DOHH2 (cell line): ENCODE measurements around the gene PAPPA2.

ENCODE experiments used
- EZH2phosphoT487 ChIP-seq: fragments of 200-600 bp; sonication (generic); IDR thresholded peaks from 2 replicates; pipeline ENCODE4 v1.6.1; 2017; ENCODE audit warnings: borderline replicate concordance, mild to moderate bottlenecking, antibody characterized with exemption, low read length, moderate library complexity, mixed read lengths
- TF ChIP-seq, protein P1 (sequence below): fragments of 200-600 bp; sonication (generic); IDR thresholded peaks from one replicate; pipeline ENCODE4 v1.5.1; 2014; ENCODE audit warnings: antibody characterized with exemption, mild to moderate bottlenecking, low read depth, low read length; ENCODE audit not compliant: poor library complexity, severe bottlenecking

DNA sequence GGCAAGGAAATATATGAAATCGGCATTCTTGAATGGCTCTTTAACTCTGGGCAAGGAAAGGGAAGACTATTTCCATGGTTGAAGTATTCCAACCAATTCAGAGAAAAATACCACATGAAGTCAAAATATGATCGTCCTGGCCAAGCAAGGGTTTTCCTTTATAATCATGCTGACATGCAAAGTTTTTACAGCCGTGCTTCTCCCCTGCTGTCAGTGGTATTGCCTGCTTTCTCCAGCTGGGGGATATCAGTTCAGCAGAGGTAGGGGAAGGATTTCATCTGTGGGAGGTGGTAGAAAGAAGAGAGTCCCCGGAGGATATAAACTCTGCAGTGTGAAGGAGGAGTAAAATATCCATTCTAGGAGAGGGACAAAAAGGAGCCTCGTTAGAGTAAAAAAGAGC is 322.8 kb downstream of the PAPPA2 start:
- TF ChIP-seq, protein P1, sequence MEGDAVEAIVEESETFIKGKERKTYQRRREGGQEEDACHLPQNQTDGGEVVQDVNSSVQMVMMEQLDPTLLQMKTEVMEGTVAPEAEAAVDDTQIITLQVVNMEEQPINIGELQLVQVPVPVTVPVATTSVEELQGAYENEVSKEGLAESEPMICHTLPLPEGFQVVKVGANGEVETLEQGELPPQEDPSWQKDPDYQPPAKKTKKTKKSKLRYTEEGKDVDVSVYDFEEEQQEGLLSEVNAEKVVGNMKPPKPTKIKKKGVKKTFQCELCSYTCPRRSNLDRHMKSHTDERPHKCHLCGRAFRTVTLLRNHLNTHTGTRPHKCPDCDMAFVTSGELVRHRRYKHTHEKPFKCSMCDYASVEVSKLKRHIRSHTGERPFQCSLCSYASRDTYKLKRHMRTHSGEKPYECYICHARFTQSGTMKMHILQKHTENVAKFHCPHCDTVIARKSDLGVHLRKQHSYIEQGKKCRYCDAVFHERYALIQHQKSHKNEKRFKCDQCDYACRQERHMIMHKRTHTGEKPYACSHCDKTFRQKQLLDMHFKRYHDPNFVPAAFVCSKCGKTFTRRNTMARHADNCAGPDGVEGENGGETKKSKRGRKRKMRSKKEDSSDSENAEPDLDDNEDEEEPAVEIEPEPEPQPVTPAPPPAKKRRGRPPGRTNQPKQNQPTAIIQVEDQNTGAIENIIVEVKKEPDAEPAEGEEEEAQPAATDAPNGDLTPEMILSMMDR: no peak
- TF ChIP-seq EZH2phosphoT487: no peak
